HCT116 (cell line): ENCODE results near the gene PPP1CC. TPM values are rescaled to one million over a fixed set of nuclear protein-coding genes. Genes with fewer than 3 reads are reported as not detected.
"Not testable (repeated sequence)": the region's sequence is repeated elsewhere in the genome, so short reads cannot be mapped to it uniquely, and the experiment has no call there.

Source experiments
- ATAC-seq: fragments of 200-7000 bp; cut with Tn5 transposase; 2 replicates; pipeline ENCODE4 v1.9.1; 2020; ENCODE audit warnings: mild to moderate bottlenecking, moderate library complexity
- BruUV-seq: library from RNA; stranded (reverse); fragments of 400-500 nt; replicated peaks from 2 replicates; lab custom pipeline; 2021; lab: Mats Ljungman, UMichigan
- CTCF ChIA-PET: fragments of 300-600 bp; sonication (Branson Sonifier 250); formaldehyde crosslinking; loops from one replicate; lab custom pipeline; 2021; ENCODE audit warnings: antibody characterized with exemption; lab: Charles Lee
- POLR2A ChIA-PET: fragments of 300-600, 350-600 bp; sonication (Branson Sonifier 250); formaldehyde crosslinking; loops from one replicate; lab custom pipeline; 2021; ENCODE audit warnings: antibody characterized with exemption; lab: Charles Lee
- RAD21 ChIA-PET, 2 experiments: fragments of 300-600 bp; sonication (Branson Sonifier 250); formaldehyde crosslinking; loops; one replicate each; lab custom pipeline; 2023; ENCODE audit warnings: low total read pairs in 2 of 2; ENCODE audit not compliant: uncharacterized antibody in 2 of 2, unreplicated experiment in 2 of 2, low non-redundant PET in 1 of 2; lab: Charles Lee
- DNase-seq: peaks from one replicate; pipeline ENCODE4 v3.0.0-alpha.2; 2010; ENCODE audit warnings: low read depth, low spot score
- H2AFZ ChIP-seq: fragments of 200-600 bp; shearing (Covaris generic), sonication (generic); 2 replicates; pipeline ENCODE4 v1.6.1; 2017; ENCODE audit warnings: low read depth, mixed run types, mixed read lengths, antibody characterized with exemption, low read length; ENCODE audit not compliant: poor library complexity, severe bottlenecking
- H3K27ac ChIP-seq: 2 replicates; pipeline ENCODE4 v1.5.1; 2012; ENCODE audit warnings: low read depth, low read length
- H3K27me3 ChIP-seq: fragments of 200-600 bp; sonication (generic); 2 replicates; pipeline ENCODE4 v1.6.1; 2016; ENCODE audit warnings: mixed run types, low read length, mixed read lengths; ENCODE audit not compliant: insufficient read depth
- H3K36me3 ChIP-seq, 2 experiments: fragments of 200-500 bp in 1 of 2; fragments of 200-600 bp in 1 of 2; sonication (Bioruptor generic) in 1 of 2; sonication (generic) in 1 of 2; 2 replicates each; pipeline versions ENCODE4 v1.5.1 to v1.6.1; 2014 to 2016; ENCODE audit warnings: low read length in 2 of 2, inconsistent platforms in 1 of 2, mixed read lengths in 1 of 2, mixed run types in 1 of 2; ENCODE audit not compliant: insufficient read depth in 2 of 2, control insufficient read depth in 1 of 2
- H3K4me1 ChIP-seq, 2 experiments: fragments of 200-600 bp in 1 of 2; sonication (generic) in 1 of 2; 2 replicates each; pipeline versions ENCODE4 v1.5.1 to v1.6.1; 2012 to 2017; ENCODE audit warnings: low read length in 2 of 2, inconsistent platforms in 1 of 2, mild to moderate bottlenecking in 1 of 2, mixed read lengths in 1 of 2, mixed run types in 1 of 2, moderate library complexity in 1 of 2; ENCODE audit not compliant: insufficient read depth in 2 of 2, control insufficient read depth in 1 of 2
- H3K4me2 ChIP-seq: fragments of 200-600 bp; sonication (generic); 2 replicates; pipeline ENCODE4 v1.6.1; 2017; ENCODE audit warnings: mixed run types, low read length, mixed read lengths
- H3K4me3 ChIP-seq, 2 experiments: fragments of 200-600 bp in 1 of 2; sonication (generic) in 1 of 2; replicated peaks in 1 of 2; 2 replicates each; pipeline ENCODE4 v1.5.1; 2011 to 2016; ENCODE audit warnings: low read length in 2 of 2, control low read depth in 1 of 2, low read depth in 1 of 2, mild to moderate bottlenecking in 1 of 2, mixed read lengths in 1 of 2, mixed run types in 1 of 2
- H3K79me2 ChIP-seq: fragments of 200-600 bp; sonication (generic); 2 replicates; pipeline ENCODE4 v1.6.1; 2017; ENCODE audit warnings: mild to moderate bottlenecking, mixed run types, low read length, moderate library complexity, mixed read lengths; ENCODE audit not compliant: insufficient read depth
- H3K9ac ChIP-seq: fragments of 200-600 bp; sonication (generic); 2 replicates; pipeline ENCODE4 v1.6.1; 2016; ENCODE audit warnings: low read length, mixed read lengths
- H3K9me2 ChIP-seq: fragments of 200-600 bp; sonication (generic), shearing (Covaris generic); 2 replicates; pipeline ENCODE4 v1.6.1; 2017; ENCODE audit warnings: mixed run types, mild to moderate bottlenecking, moderate library complexity; ENCODE audit not compliant: insufficient read depth
- H3K9me3 ChIP-seq, 2 experiments: fragments of 200-500 bp in 1 of 2; fragments of 200-600 bp in 1 of 2; sonication (Bioruptor generic) in 1 of 2; sonication (generic) in 1 of 2; 2 replicates each; pipeline ENCODE4 v1.6.1; 2014 to 2017; ENCODE audit warnings: low read length in 2 of 2, mixed read lengths in 2 of 2, inconsistent platforms in 1 of 2, low read depth in 1 of 2, mild to moderate bottlenecking in 1 of 2, mixed run types in 1 of 2, moderate library complexity in 1 of 2; ENCODE audit not compliant: control insufficient read depth in 1 of 2, insufficient read depth in 1 of 2
- H4K20me1 ChIP-seq: fragments of 200-600 bp; sonication (generic), shearing (Covaris generic); 2 replicates; pipeline ENCODE4 v1.6.1; 2017; ENCODE audit warnings: mixed run types, mild to moderate bottlenecking, moderate library complexity; ENCODE audit not compliant: insufficient read depth
- CBX3 ChIP-seq: IDR thresholded peaks from 2 replicates; pipeline ENCODE4 v1.6.1; 2012; ENCODE audit warnings: low read depth
- CEBPB ChIP-seq: IDR thresholded peaks from 2 replicates; pipeline ENCODE4 v1.6.1; 2012; ENCODE audit warnings: low read depth
- EGR1 ChIP-seq: IDR thresholded peaks from 2 replicates; pipeline ENCODE4 v1.6.1; 2012; ENCODE audit warnings: low read depth
- EZH2 ChIP-seq: fragments of 200-600 bp; sonication (generic); IDR thresholded peaks from 2 replicates; pipeline ENCODE4 v1.6.1; 2017; ENCODE audit warnings: antibody characterized with exemption, mixed run types
- EZH2phosphoT487 ChIP-seq: fragments of 200-600 bp; IDR thresholded peaks from 2 replicates; pipeline ENCODE4 v1.6.1; 2018; ENCODE audit warnings: antibody characterized with exemption, borderline replicate concordance
- JUND ChIP-seq: IDR thresholded peaks from 2 replicates; pipeline ENCODE4 v1.6.1; 2012
- POLR2A ChIP-seq: IDR thresholded peaks from 2 replicates; pipeline ENCODE4 v1.7.0; 2011; ENCODE audit warnings: borderline replicate concordance; ENCODE audit not compliant: insufficient read depth, insufficient read length; ENCODE audit errors: extremely low read depth
- POLR2AphosphoS5 ChIP-seq: IDR thresholded peaks from 2 replicates; pipeline ENCODE4 v1.6.1; 2011; ENCODE audit warnings: mild to moderate bottlenecking, low read depth, low read length, moderate library complexity
- RAD21 ChIP-seq: IDR thresholded peaks from 2 replicates; pipeline ENCODE4 v1.6.1; 2012; ENCODE audit warnings: low read depth, mild to moderate bottlenecking
- SP1 ChIP-seq: IDR thresholded peaks from 2 replicates; pipeline ENCODE4 v1.6.1; 2012; ENCODE audit warnings: low read depth
- SRF ChIP-seq: IDR thresholded peaks from 2 replicates; pipeline ENCODE4 v1.6.1; 2012; ENCODE audit warnings: low read depth
- YY1 ChIP-seq: IDR thresholded peaks from 2 replicates; pipeline ENCODE4 v1.6.1; 2011; ENCODE audit warnings: low read length, low read depth, moderate library complexity, mild to moderate bottlenecking; ENCODE audit not compliant: insufficient replicate concordance; ENCODE audit errors: extremely low read depth
- ZFX ChIP-seq: fragments of 450-650 bp; IDR thresholded peaks from 2 replicates; pipeline ENCODE4 v1.6.1; 2017
- intact Hi-C: fragments of 100-400 bp; cut with micrococcal nuclease; formaldehyde crosslinking; loops from 2 replicates; pipeline ENCODE4 v1.10.0; 2022
- total RNA-seq: library from RNA; stranded (reverse); gene quantifications from one replicate; pipeline ENCODE4 v1.2.1, GENCODE V29; 2021; ENCODE audit not compliant: unreplicated experiment
- TF ChIP-seq, protein P1 (sequence below): IDR thresholded peaks from 2 replicates; pipeline ENCODE4 v1.6.1; 2012
- TF ChIP-seq, protein P2 (sequence below): IDR thresholded peaks from 2 replicates; pipeline ENCODE4 v1.6.1; 2012; ENCODE audit warnings: low read depth

The PPP1CC gene
- total RNA-seq, 1 experiment from 2014 or later: 248 TPM

- TF ChIP-seq EGR1 (no peak), SRF (no peak), YY1 (no peak), ZFX (no peak), POLR2AphosphoS5 (no peak), SP1 (no peak)
These were observed 23.8 kb upstream of the PPP1CC start (continued) for GRCh38 chr12:110766311-110767154.

- DNase-seq, H3K4me3 ChIP-seq, CTCF ChIA-PET, H3K27me3 ChIP-seq, H3K79me2 ChIP-seq, H3K4me1 ChIP-seq, H3K9me2 ChIP-seq, intact Hi-C loops, ATAC-seq, H3K27ac ChIP-seq, H4K20me1 ChIP-seq, H3K36me3 ChIP-seq, BruUV-seq, H2AFZ ChIP-seq, H3K9me3 ChIP-seq, H3K9ac ChIP-seq, H3K4me2 ChIP-seq, POLR2A ChIA-PET, RAD21 ChIA-PET: not testable (repeated sequence)
These were observed 22.9 kb upstream of the PPP1CC start for GRCh38 chr12:110765572-110765971.

GRCh38 chr12:110765111-110765510 is 22.4 kb upstream of the PPP1CC start:
- H3K9me2 ChIP-seq: no peaks in the 10 kb centered on the region
- DNase-seq (no peak), ATAC-seq (no peak)
- H2AFZ ChIP-seq: no peak overlapping the region
- intact Hi-C loops: no loop called here
- H4K20me1 ChIP-seq: no peaks in the 10 kb centered on the region
- H3K27ac ChIP-seq: no peak overlapping the region
- H3K79me2 ChIP-seq: no peaks in the 10 kb centered on the region
- ChIA-PET POLR2A (no interaction called here), RAD21 (no interaction called here), CTCF (no interaction called here)
- H3K4me3 ChIP-seq: no peak overlapping the region
- BruUV-seq: no TSS peak
- H3K9me3 ChIP-seq: no peaks in the 10 kb centered on the region
- no peaks in the 10 kb centered on the region for H3K36me3 ChIP-seq
- no peaks in the 10 kb centered on the region for H3K27me3 ChIP-seq
- peaks cover 0 to 2% of the 10 kb centered on the region in 2 experiments; a peak in 1 of 4 replicates for H3K4me1 ChIP-seq
- no peak overlapping the region for H3K4me2 ChIP-seq
- H3K9ac ChIP-seq: no peak overlapping the region
- TF ChIP-seq YY1 (no peak), CBX3 (no peak), ZFX (no peak), EZH2 (no peak), SP1 (no peak), POLR2A (no peak), JUND (no peak), SRF (no peak), EZH2phosphoT487 (no peak), RAD21 (no peak), CEBPB (no peak)
- TF ChIP-seq, protein P1, sequence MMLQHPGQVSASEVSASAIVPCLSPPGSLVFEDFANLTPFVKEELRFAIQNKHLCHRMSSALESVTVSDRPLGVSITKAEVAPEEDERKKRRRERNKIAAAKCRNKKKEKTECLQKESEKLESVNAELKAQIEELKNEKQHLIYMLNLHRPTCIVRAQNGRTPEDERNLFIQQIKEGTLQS: no peak
- TF ChIP-seq, protein P2, sequence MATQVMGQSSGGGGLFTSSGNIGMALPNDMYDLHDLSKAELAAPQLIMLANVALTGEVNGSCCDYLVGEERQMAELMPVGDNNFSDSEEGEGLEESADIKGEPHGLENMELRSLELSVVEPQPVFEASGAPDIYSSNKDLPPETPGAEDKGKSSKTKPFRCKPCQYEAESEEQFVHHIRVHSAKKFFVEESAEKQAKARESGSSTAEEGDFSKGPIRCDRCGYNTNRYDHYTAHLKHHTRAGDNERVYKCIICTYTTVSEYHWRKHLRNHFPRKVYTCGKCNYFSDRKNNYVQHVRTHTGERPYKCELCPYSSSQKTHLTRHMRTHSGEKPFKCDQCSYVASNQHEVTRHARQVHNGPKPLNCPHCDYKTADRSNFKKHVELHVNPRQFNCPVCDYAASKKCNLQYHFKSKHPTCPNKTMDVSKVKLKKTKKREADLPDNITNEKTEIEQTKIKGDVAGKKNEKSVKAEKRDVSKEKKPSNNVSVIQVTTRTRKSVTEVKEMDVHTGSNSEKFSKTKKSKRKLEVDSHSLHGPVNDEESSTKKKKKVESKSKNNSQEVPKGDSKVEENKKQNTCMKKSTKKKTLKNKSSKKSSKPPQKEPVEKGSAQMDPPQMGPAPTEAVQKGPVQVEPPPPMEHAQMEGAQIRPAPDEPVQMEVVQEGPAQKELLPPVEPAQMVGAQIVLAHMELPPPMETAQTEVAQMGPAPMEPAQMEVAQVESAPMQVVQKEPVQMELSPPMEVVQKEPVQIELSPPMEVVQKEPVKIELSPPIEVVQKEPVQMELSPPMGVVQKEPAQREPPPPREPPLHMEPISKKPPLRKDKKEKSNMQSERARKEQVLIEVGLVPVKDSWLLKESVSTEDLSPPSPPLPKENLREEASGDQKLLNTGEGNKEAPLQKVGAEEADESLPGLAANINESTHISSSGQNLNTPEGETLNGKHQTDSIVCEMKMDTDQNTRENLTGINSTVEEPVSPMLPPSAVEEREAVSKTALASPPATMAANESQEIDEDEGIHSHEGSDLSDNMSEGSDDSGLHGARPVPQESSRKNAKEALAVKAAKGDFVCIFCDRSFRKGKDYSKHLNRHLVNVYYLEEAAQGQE: no peak
